RWPE1 (cell line): Measurements from ENCODE around the gene NUP37.
"Not testable (repeated sequence)": the region's sequence is repeated elsewhere in the genome, so short reads cannot be mapped to it uniquely, and the experiment has no call there.

Source experiments
- CTCF ChIA-PET: fragments of 350-600 bp; sonication (Branson Sonifier 250); formaldehyde crosslinking; extraction: SDS; loops from one replicate; lab custom pipeline; 2021; lab: Yijun Ruan, JAX
- POLR2A ChIA-PET: fragments of 400-600 bp; formaldehyde crosslinking; extraction: SDS; loops from one replicate; lab custom pipeline; 2020; ENCODE audit warnings: antibody characterized with exemption; ENCODE audit not compliant: low non-redundant PET; lab: Yijun Ruan, JAX
- DNase-seq: peaks from one replicate; pipeline ENCODE4 v3.0.0; 2012; ENCODE audit warnings: low spot score
- H3K27ac ChIP-seq: fragments of 450-650 bp; 2 replicates; pipeline ENCODE4 v1.5.1; 2017
- CTCF ChIP-seq: fragments of 450-650 bp; conservative IDR thresholded peaks from 2 replicates; pipeline ENCODE4 v1.5.1; 2017; ENCODE audit warnings: low read depth, mild to moderate bottlenecking

Gene NUP37, protein sequence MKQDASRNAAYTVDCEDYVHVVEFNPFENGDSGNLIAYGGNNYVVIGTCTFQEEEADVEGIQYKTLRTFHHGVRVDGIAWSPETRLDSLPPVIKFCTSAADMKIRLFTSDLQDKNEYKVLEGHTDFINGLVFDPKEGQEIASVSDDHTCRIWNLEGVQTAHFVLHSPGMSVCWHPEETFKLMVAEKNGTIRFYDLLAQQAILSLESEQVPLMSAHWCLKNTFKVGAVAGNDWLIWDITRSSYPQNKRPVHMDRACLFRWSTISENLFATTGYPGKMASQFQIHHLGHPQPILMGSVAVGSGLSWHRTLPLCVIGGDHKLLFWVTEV

GRCh38 chr12:102119674-102120563, at the start of gene NUP37, which contains the start of gene PARPBP:
Gene NUP37 (minus strand): TSS chr12:102120114. CDS start chr12:102118518, 1,596 bp downstream.
Gene PARPBP (plus strand): TSS chr12:102120183. CDS start chr12:102123889, 3,706 bp downstream.
- ChIA-PET CTCF (interaction anchor here (0.5 kb wide), 1 partner anchor 360 kb away, joined by 3 read pairs; no protein-coding TSS in a partner anchor), POLR2A (interaction anchor here (0.6 kb wide), 1 partner anchor 208 kb away, joined by 7 read pairs; no protein-coding TSS in a partner anchor)
- TF ChIP-seq CTCF: no peak
- peak within 1 kb of the TSS; percentile 86 for H3K27ac ChIP-seq
- peak; percentile 84 for DNase-seq

GRCh38 chr12:102167821-102168604, 48.1 kb upstream of the NUP37 start:
- POLR2A ChIA-PET: no interaction called here
- no peak for DNase-seq
- CTCF ChIA-PET: no interaction called here
- no peak overlapping the region for H3K27ac ChIP-seq
- TF ChIP-seq CTCF: no peak

DNA sequence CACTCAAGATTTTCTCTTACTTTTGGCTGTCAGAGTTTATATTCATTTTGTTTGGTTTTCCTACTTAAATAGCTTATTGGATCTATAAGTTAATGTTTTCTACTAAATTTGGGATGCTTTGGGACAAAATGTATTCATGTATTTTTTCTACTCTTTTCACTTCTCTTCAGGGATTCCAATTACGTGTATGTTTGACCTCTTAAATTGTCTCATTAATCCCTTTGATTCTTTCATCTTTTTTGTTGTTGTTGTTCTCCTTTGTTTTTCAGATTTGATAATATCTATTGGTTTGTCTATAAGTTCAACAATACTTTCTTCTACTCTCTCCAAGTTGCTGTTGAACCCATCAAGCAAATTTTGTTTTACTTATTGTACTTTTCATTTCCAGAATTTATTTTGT, 43.5 kb upstream of the NUP37 start:
- no peak for TF ChIP-seq CTCF
- no peak for DNase-seq
- CTCF ChIA-PET: no interaction called here

GRCh38 chr12:102155206-102155605, 35.3 kb upstream of the NUP37 start:
- POLR2A ChIA-PET, H3K27ac ChIP-seq, CTCF ChIA-PET, DNase-seq: not testable (repeated sequence)

More for the DNA sequence above, 43.5 kb upstream of the NUP37 start:
- POLR2A ChIA-PET: no interaction called here
- no peak overlapping the region for H3K27ac ChIP-seq

DNA sequence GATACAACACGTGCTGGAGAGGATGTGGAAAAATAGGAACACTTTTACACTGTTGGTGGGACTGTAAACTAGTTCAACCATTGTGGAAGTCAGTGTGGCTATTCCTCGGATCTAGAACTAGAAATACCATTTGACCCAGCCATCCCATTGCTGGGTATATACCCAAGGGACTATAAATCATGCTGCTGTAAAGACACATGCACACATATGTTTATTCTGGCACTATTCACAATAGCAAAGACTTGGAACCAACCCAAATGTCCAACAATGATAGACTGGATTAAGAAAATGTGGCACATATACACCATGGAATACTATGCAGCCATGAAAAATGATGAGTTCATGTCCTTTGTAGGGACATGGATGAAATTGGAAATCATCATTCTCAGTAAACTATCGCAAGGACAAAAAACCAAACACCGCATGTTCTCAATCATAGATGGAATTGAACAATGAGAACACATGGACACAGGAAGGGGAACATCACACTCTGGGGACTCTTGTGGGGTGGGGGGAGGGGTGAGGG, 27.2 kb upstream of the NUP37 start:
- CTCF ChIA-PET, H3K27ac ChIP-seq, DNase-seq, POLR2A ChIA-PET: not testable (repeated sequence)

GRCh38 chr12:102144221-102144620, 24.3 kb upstream of the NUP37 start:
- no peak for DNase-seq
- no peak overlapping the region for H3K27ac ChIP-seq
- ChIA-PET CTCF (interaction anchor here (0.6 kb wide), 1 partner anchor 11 kb away, joined by 5 read pairs; no protein-coding TSS in a partner anchor), POLR2A (no interaction called here)
- no peak for TF ChIP-seq CTCF

DNA sequence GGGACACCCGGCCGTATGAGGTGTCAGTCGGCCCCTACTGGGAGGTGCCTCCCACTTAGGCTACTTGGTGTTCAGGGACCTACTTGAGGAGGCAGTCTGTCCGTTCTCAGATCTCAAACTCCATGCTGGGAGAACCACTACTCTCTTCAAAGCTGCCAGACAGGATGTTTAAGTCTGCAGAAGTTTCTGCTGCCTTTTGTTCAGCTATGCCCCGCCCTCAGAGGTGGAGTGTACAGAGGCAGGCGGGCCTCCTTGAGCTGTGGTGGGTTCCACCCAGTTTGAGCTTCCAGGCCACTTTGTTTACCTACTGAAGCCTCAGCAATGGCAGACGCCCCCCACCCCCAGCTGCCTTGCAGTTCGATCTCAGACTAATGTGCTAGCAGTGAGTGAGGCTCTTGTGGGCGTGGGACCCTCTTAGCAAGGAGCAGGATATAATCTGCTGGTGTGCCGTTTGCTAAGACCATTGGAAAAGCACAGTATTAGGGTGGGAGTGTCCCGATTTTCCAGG, 23.0 kb upstream of the NUP37 start:
- H3K27ac ChIP-seq, CTCF ChIA-PET, POLR2A ChIA-PET, DNase-seq: not testable (repeated sequence)

DNA sequence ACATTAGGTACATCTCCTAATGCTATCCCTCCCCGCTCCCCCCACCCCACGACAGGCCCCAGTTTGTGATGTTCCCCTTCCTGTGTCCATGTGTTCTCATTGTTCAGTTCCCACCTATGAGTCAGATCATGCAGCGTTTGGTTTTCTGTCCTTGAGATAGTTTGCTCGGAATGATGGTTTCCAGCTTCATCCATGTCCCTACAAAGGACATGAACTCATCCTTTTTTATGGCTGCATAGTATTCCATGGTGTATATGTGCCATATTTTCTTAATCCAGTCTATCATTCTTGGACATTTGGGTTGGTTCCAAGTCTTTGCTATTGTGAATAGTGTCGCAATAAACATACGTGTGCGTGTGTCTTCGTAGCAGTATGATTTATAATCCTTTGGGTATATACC, 17.7 kb upstream of the NUP37 start:
- CTCF ChIA-PET, H3K27ac ChIP-seq, DNase-seq, POLR2A ChIA-PET: not testable (repeated sequence)

DNA sequence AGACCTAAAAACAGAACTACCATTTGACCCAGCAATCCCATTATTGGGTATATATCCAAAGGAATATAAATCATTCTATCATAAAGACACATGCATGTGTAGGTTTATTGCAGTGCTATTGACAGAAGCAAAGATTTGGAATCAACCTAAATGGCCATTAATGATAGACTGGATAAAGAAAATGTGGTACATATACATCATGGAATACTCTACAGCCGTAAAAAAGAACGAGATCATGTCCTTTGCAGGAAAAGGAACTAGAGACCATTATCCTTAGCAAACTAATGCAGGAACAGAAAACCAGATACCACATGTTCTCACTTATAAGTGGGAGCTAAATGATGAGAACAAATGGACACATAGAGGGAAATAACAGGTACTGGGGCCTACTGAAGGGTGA, 11.5 kb upstream of the NUP37 start:
- DNase-seq, H3K27ac ChIP-seq, POLR2A ChIA-PET: not testable (repeated sequence)
- CTCF ChIA-PET: interaction anchor here (0.6 kb wide), 1 partner anchor 296 kb away, joined by 4 read pairs; no protein-coding TSS in a partner anchor

DNA sequence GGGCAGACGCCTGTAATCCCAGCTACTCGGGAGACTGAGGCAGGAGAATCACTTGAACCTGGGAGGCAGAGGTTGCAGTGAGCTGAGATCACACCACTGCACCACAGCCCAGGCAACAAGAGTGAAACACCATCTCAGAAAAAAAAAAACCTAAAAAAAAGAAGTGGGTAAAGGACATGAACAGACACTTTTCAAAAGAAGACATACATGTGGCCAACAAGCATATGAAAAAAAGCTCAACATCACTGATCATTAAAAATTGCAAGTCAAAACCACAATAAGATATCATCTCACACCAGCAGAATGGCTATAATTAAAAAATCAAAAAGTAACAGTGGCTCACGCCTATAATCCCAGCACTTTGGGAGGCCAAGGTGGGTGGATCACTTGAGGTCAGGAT, 10.8 kb upstream of the NUP37 start:
- not testable (repeated sequence) for H3K27ac ChIP-seq, DNase-seq
- ChIA-PET POLR2A (interaction anchor here (0.7 kb wide), 1 partner anchor 593 kb away, joined by 4 read pairs; no protein-coding TSS in a partner anchor), CTCF (interaction anchor here (0.6 kb wide), 1 partner anchor 295 kb away, joined by 4 read pairs; no protein-coding TSS in a partner anchor)
